Measurements from ENCODE around the gene GPA33. TPM values are rescaled to one million over a fixed set of nuclear protein-coding genes. Genes with fewer than 3 reads are reported as not detected.

GPA33 gene
- total RNA-seq, 1 experiment from 2014 or later: not detected

GRCh38 chr1:167122568-167122967 is 32.4 kb upstream of the GPA33 start:
- peaks cover 23% of the 10 kb centered on the region for H3K27me3 Mint-ChIP-seq (ENCODE audit: low read depth)
- H3K4ac ChIP-seq (ENCODE audit: low read depth, low read length): no peak overlapping the region
- H3K18ac ChIP-seq (ENCODE audit: insufficient read length, low read depth, low read length): no peak overlapping the region
- H4K8ac ChIP-seq (replicated peaks; ENCODE audit: insufficient read length, low read depth, low read length): no peak overlapping the region
- no peaks in the 10 kb centered on the region for H3K79me1 ChIP-seq (ENCODE audit: insufficient read depth, low read depth, low read length, poor library complexity, severe bottlenecking)
- H3K9me3 ChIP-seq (ENCODE audit: control insufficient read depth, low read depth, low read length): no peaks in the 10 kb centered on the region
- no peak overlapping the region for H3T11ph ChIP-seq (ENCODE audit: low read length)
- H3K14ac ChIP-seq (ENCODE audit: insufficient read depth, low read length): no peak overlapping the region
- no peak overlapping the region for H2BK20ac ChIP-seq (ENCODE audit: low read depth, low read length, poor library complexity, severe bottlenecking)
- no peak for DNase-seq
- H2BK15ac ChIP-seq (ENCODE audit: low read depth, low read length): no peak overlapping the region
- no peak overlapping the region for H3K23ac ChIP-seq (ENCODE audit: insufficient read length, low read depth, low read length)
- no peak overlapping the region for H3K9ac ChIP-seq (ENCODE audit: extremely low read depth, insufficient read length, low read length)
- H3K36me3 Mint-ChIP-seq (ENCODE audit: insufficient read depth in 1 of 3, low read depth in 3 of 3): peaks cover 0 to 2% (median 0%) of the 10 kb centered on the region in 3 experiments; a peak in 1 of 7 replicates
- H2AK5ac ChIP-seq (ENCODE audit: insufficient read length, low read length): no peak overlapping the region
- H3K23me2 ChIP-seq (ENCODE audit: insufficient read length, low read depth, low read length, poor library complexity, severe bottlenecking): peaks cover 5% of the 10 kb centered on the region
- H2BK12ac ChIP-seq (ENCODE audit: insufficient read length, low read depth, low read length): no peak overlapping the region
- no peak overlapping the region for H2BK120ac ChIP-seq (ENCODE audit: low read depth, low read length, poor library complexity, severe bottlenecking)
- no peaks in the 10 kb centered on the region for H3K79me2 ChIP-seq (ENCODE audit: insufficient read depth, low read length)
- H4K5ac ChIP-seq (ENCODE audit: insufficient read length, low read depth, low read length): no peak overlapping the region
- no peak overlapping the region for H3K27ac ChIP-seq (ENCODE audit: insufficient read length, low read depth, low read length)
- H3K27me3 ChIP-seq (ENCODE audit: insufficient read depth, low read length): no peaks in the 10 kb centered on the region
- H3K4me1 ChIP-seq (ENCODE audit: insufficient read depth, low read length): peaks cover 3% of the 10 kb centered on the region; the same call in 1 of the 2 replicates
- no peak overlapping the region for H2BK5ac ChIP-seq (ENCODE audit: insufficient read length, low read length)
- WGBS (ENCODE audit: extremely low coverage, insufficient read length, low lambda C conversion rate): no CpG with 5 or more reads among the region's 4 CpGs
- no peaks in the 10 kb centered on the region for H4K20me1 ChIP-seq (ENCODE audit: control insufficient read depth, insufficient read depth, insufficient read length)
- H3K9me3 Mint-ChIP-seq: no peaks in the 10 kb centered on the region
- no peak overlapping the region for H3K4me3 Mint-ChIP-seq
- H3K4me1 Mint-ChIP-seq: peaks cover 34 to 40% of the 10 kb centered on the region in 2 experiments
- no peak overlapping the region for H3K4me2 ChIP-seq (ENCODE audit: insufficient read depth, insufficient read length, low read length)
- no peak overlapping the region for H2AFZ ChIP-seq (ENCODE audit: low read length)
- peak overlapping the region in 1 of 3 experiments; percentile 64; a peak in 2 of 7 replicates for H3K27ac Mint-ChIP-seq
- H4K91ac ChIP-seq (ENCODE audit: insufficient read length, low read depth, low read length): no peak overlapping the region
- H3K56ac ChIP-seq (ENCODE audit: insufficient read length, low read depth, low read length): no peak overlapping the region
- TF ChIP-seq CTCF (conservative IDR thresholded peaks at IDR 0.05): peak; percentile 9; the same call in 2 of the 3 replicates
